ENCODE data around the gene DIO2.

DIO2 gene

DNA sequence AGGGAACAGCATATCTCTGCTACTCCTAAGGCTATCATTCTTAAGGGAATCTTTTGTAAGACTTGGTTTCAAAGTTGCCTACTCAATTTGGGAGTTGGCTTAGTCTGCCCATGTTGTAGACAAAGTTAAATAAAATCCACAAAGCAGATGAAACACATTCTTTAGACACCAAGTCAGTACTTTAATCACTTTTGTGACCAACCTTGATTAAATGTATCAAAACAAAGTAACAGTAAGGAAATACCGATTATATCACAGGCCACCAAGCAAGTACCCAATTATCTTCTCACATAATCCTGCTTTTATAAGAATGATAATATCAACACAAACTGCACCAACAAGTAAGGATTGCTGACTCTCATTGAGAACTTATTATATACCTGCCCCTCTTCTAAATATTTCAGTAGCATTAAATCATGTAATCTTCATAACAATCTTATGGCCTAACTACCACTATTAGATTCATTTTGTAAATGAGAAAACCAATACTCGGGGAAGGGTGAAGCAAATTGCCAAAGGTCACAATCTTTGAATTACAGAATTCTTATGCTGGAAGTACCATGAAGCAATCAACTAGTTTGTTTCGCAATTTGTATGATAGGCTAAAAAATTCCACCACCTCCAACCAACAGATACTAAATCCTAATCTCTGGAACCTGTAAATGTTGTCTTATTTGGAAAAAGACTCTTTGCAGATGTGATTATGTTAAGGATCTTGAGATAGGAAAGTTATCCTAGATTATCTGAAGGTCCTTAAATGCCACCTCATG, 12.6 kb upstream of the DIO2 start:
- TF ChIP-seq, protein P1, sequence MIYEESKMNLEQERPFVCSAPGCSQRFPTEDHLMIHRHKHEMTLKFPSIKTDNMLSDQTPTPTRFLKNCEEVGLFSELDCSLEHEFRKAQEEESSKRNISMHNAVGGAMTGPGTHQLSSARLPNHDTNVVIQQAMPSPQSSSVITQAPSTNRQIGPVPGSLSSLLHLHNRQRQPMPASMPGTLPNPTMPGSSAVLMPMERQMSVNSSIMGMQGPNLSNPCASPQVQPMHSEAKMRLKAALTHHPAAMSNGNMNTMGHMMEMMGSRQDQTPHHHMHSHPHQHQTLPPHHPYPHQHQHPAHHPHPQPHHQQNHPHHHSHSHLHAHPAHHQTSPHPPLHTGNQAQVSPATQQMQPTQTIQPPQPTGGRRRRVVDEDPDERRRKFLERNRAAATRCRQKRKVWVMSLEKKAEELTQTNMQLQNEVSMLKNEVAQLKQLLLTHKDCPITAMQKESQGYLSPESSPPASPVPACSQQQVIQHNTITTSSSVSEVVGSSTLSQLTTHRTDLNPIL (CRISPR knock-in tag; IDR thresholded peaks at IDR 0.05; ENCODE audit: low read depth) = no peak
- no peak for TF ChIP-seq CSDC2 (CRISPR knock-in tag; IDR thresholded peaks at IDR 0.05)
- no peak for TF ChIP-seq GLIS3 (CRISPR knock-in tag; IDR thresholded peaks at IDR 0.05)
- no peak for TF ChIP-seq ZNF565 (CRISPR knock-in tag; conservative IDR thresholded peaks at IDR 0.05; ENCODE audit: low read depth)
- TF ChIP-seq, protein P2, sequence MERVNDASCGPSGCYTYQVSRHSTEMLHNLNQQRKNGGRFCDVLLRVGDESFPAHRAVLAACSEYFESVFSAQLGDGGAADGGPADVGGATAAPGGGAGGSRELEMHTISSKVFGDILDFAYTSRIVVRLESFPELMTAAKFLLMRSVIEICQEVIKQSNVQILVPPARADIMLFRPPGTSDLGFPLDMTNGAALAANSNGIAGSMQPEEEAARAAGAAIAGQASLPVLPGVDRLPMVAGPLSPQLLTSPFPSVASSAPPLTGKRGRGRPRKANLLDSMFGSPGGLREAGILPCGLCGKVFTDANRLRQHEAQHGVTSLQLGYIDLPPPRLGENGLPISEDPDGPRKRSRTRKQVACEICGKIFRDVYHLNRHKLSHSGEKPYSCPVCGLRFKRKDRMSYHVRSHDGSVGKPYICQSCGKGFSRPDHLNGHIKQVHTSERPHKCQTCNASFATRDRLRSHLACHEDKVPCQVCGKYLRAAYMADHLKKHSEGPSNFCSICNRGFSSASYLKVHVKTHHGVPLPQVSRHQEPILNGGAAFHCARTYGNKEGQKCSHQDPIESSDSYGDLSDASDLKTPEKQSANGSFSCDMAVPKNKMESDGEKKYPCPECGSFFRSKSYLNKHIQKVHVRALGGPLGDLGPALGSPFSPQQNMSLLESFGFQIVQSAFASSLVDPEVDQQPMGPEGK (CRISPR knock-in tag; IDR thresholded peaks at IDR 0.05; ENCODE audit: borderline replicate concordance) = no peak
- no peak for TF ChIP-seq RARB (CRISPR knock-in tag; IDR thresholded peaks at IDR 0.05)
- TF ChIP-seq ARNTL (CRISPR knock-in tag; IDR thresholded peaks at IDR 0.05; ENCODE audit: borderline replicate concordance, low read depth) = no peak
- TF ChIP-seq, protein P3, sequence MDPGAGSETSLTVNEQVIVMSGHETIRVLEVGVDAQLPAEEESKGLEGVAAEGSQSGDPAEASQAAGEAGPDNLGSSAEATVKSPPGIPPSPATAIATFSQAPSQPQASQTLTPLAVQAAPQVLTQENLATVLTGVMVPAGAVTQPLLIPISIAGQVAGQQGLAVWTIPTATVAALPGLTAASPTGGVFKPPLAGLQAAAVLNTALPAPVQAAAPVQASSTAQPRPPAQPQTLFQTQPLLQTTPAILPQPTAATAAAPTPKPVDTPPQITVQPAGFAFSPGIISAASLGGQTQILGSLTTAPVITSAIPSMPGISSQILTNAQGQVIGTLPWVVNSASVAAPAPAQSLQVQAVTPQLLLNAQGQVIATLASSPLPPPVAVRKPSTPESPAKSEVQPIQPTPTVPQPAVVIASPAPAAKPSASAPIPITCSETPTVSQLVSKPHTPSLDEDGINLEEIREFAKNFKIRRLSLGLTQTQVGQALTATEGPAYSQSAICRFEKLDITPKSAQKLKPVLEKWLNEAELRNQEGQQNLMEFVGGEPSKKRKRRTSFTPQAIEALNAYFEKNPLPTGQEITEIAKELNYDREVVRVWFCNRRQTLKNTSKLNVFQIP (CRISPR knock-in tag; IDR thresholded peaks at IDR 0.05; ENCODE audit: borderline replicate concordance, low read depth) = no peak
- TF ChIP-seq ZFP3 (CRISPR knock-in tag; IDR thresholded peaks at IDR 0.05) = no peak
- no peak for TF ChIP-seq ZNF70 (CRISPR knock-in tag; IDR thresholded peaks at IDR 0.05)
- ATAC-seq = no peak

- no peak for TF ChIP-seq SNAI2 (CRISPR knock-in tag; IDR thresholded peaks at IDR 0.05)
- no peak for TF ChIP-seq ZNF8 (CRISPR knock-in tag; IDR thresholded peaks at IDR 0.05)
- TF ChIP-seq CSDC2 (CRISPR knock-in tag; IDR thresholded peaks at IDR 0.05) = no peak
- TF ChIP-seq, protein P4, sequence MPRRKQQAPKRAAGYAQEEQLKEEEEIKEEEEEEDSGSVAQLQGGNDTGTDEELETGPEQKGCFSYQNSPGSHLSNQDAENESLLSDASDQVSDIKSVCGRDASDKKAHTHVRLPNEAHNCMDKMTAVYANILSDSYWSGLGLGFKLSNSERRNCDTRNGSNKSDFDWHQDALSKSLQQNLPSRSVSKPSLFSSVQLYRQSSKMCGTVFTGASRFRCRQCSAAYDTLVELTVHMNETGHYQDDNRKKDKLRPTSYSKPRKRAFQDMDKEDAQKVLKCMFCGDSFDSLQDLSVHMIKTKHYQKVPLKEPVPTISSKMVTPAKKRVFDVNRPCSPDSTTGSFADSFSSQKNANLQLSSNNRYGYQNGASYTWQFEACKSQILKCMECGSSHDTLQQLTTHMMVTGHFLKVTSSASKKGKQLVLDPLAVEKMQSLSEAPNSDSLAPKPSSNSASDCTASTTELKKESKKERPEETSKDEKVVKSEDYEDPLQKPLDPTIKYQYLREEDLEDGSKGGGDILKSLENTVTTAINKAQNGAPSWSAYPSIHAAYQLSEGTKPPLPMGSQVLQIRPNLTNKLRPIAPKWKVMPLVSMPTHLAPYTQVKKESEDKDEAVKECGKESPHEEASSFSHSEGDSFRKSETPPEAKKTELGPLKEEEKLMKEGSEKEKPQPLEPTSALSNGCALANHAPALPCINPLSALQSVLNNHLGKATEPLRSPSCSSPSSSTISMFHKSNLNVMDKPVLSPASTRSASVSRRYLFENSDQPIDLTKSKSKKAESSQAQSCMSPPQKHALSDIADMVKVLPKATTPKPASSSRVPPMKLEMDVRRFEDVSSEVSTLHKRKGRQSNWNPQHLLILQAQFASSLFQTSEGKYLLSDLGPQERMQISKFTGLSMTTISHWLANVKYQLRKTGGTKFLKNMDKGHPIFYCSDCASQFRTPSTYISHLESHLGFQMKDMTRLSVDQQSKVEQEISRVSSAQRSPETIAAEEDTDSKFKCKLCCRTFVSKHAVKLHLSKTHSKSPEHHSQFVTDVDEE (CRISPR knock-in tag; IDR thresholded peaks at IDR 0.05) = no peak
- TF ChIP-seq ARNTL (CRISPR knock-in tag; IDR thresholded peaks at IDR 0.05; ENCODE audit: borderline replicate concordance, low read depth) = no peak
- TF ChIP-seq, protein P3 (CRISPR knock-in tag; IDR thresholded peaks at IDR 0.05; ENCODE audit: borderline replicate concordance, low read depth) = no peak
- no peak for ATAC-seq
Observed at GRCh38 chr14:80216818-80217217, 5.5 kb upstream of the DIO2 start.

GRCh38 chr14:80215756-80216581, 4.7 kb upstream of the DIO2 start:
- no peak for ATAC-seq
- TF ChIP-seq, protein P4 (CRISPR knock-in tag; IDR thresholded peaks at IDR 0.05) = no peak
- TF ChIP-seq ZC3H10 (CRISPR knock-in tag; IDR thresholded peaks at IDR 0.05) (no peak), ARNTL (CRISPR knock-in tag; IDR thresholded peaks at IDR 0.05; ENCODE audit: borderline replicate concordance, low read depth) (no peak), BACH2 (CRISPR knock-in tag; IDR thresholded peaks at IDR 0.05; ENCODE audit: borderline replicate concordance) (no peak)

All from SK-N-SH treated with all-trans-retinoic acid at 6 μM for 48 hours (cell line).